ENCODE data around the gene MAP2. TPM values are rescaled to one million over a fixed set of nuclear protein-coding genes. Genes with fewer than 3 reads are reported as not detected.

MAP2 gene
- total and polyA plus RNA-seq, 4 donors: 0.70 to 4.2 (median 1.9) TPM

DNA sequence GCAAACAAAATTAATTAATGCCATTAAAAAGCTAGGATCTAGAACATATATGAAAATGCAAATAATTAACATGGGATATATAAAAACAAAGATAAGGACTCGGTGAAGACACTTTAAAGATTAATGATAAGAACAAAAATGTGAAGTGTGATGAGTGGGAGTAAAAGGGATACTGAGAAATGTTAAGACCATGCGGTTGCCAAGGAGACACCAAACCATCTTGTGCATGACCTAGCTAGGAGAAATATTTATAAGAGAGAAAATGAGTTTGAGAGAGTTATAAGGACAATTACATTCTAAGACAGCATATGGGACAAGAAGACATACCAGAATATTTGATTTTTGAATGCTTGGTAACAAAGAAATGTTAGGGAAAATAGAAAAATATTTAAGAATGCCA is 25.4 kb upstream of the MAP2 start:
- no peaks in the 10 kb centered on the region for H3K36me3 ChIP-seq (ENCODE audit: control insufficient read depth in 4 of 4, insufficient read depth in 3 of 4, low read depth in 1 of 4, low read length in 3 of 4)
- H3K9me3 ChIP-seq (ENCODE audit: control insufficient read depth in 4 of 4, low read length in 3 of 4): no peaks in the 10 kb centered on the region
- no peak overlapping the region for H3K27ac ChIP-seq (ENCODE audit: low read depth in 1 of 2, low read length in 2 of 2)
- no peak for TF ChIP-seq JUND (IDR thresholded peaks at IDR 0.05)
- TF ChIP-seq RAD21 (IDR thresholded peaks at IDR 0.05): no peak
- TF ChIP-seq YY1 (IDR thresholded peaks at IDR 0.05): no peak
- no peak for TF ChIP-seq GABPA (IDR thresholded peaks at IDR 0.05 in 1 of 2, conservative IDR thresholded peaks at IDR 0.05 in 1 of 2)
- TF ChIP-seq, protein P1, sequence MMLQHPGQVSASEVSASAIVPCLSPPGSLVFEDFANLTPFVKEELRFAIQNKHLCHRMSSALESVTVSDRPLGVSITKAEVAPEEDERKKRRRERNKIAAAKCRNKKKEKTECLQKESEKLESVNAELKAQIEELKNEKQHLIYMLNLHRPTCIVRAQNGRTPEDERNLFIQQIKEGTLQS (IDR thresholded peaks at IDR 0.05): no peak
- TF ChIP-seq, protein P2, sequence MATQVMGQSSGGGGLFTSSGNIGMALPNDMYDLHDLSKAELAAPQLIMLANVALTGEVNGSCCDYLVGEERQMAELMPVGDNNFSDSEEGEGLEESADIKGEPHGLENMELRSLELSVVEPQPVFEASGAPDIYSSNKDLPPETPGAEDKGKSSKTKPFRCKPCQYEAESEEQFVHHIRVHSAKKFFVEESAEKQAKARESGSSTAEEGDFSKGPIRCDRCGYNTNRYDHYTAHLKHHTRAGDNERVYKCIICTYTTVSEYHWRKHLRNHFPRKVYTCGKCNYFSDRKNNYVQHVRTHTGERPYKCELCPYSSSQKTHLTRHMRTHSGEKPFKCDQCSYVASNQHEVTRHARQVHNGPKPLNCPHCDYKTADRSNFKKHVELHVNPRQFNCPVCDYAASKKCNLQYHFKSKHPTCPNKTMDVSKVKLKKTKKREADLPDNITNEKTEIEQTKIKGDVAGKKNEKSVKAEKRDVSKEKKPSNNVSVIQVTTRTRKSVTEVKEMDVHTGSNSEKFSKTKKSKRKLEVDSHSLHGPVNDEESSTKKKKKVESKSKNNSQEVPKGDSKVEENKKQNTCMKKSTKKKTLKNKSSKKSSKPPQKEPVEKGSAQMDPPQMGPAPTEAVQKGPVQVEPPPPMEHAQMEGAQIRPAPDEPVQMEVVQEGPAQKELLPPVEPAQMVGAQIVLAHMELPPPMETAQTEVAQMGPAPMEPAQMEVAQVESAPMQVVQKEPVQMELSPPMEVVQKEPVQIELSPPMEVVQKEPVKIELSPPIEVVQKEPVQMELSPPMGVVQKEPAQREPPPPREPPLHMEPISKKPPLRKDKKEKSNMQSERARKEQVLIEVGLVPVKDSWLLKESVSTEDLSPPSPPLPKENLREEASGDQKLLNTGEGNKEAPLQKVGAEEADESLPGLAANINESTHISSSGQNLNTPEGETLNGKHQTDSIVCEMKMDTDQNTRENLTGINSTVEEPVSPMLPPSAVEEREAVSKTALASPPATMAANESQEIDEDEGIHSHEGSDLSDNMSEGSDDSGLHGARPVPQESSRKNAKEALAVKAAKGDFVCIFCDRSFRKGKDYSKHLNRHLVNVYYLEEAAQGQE (IDR thresholded peaks at IDR 0.05): no peak
- TF ChIP-seq RXRA (IDR thresholded peaks at IDR 0.05): no peak
- WGBS: 61% methylated on average over 2 of the region's 2 CpGs
- no peak overlapping the region for H3K4me3 ChIP-seq (ENCODE audit: low read depth in 1 of 3, low read length in 3 of 3)
- no peak overlapping the region for H3K9ac ChIP-seq (ENCODE audit: low read depth in 1 of 2, low read length in 2 of 2)
- DNase-seq (ENCODE audit: low spot score): no peak
- no peaks in the 10 kb centered on the region for H3K4me1 ChIP-seq (ENCODE audit: control insufficient read depth in 4 of 4, insufficient read depth in 4 of 4, low read length in 3 of 4)
- no peaks in the 10 kb centered on the region for H3K27me3 ChIP-seq (ENCODE audit: control insufficient read depth in 4 of 4, insufficient read depth in 4 of 4, low read length in 3 of 4)

DNA sequence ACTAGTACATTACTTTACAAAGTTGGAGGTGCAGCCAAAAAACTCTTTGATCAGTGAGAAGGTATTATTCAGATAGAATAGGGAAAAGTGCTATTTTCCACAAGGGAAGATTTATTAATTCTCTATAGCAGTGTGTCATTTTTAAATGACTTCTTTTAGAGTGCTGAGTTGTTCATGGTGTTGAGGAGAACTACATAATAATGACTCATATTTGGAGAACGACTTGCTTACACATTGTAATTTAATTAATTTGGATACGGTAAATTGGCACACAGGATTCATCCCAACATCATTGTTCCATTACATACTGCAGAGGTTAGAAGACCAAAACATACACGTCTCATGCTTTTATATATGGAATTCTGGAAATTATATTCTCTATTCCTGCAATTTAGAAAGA is 22.1 kb upstream of the MAP2 start:
- WGBS: 68% methylated on average over 3 of the region's 3 CpGs
- no peaks in the 10 kb centered on the region for H3K9me3 ChIP-seq (ENCODE audit: control insufficient read depth in 4 of 4, low read length in 3 of 4)
- no peak overlapping the region for H3K9ac ChIP-seq (ENCODE audit: low read depth in 1 of 2, low read length in 2 of 2)
- H3K27me3 ChIP-seq (ENCODE audit: control insufficient read depth in 4 of 4, insufficient read depth in 4 of 4, low read length in 3 of 4): peaks cover 0 to 3% (median 0%) of the 10 kb centered on the region in 4 donors
- DNase-seq (ENCODE audit: low spot score): no peak
- TF ChIP-seq TAF1 (conservative IDR thresholded peaks at IDR 0.05) (no peak), RAD21 (IDR thresholded peaks at IDR 0.05) (no peak), NR2F2 (IDR thresholded peaks at IDR 0.05) (no peak), FOXA2 (IDR thresholded peaks at IDR 0.05) (no peak), HNF4G (IDR thresholded peaks at IDR 0.05) (no peak), HNF4A (conservative IDR thresholded peaks at IDR 0.05) (no peak), SP1 (IDR thresholded peaks at IDR 0.05) (no peak)
- TF ChIP-seq, protein P3, sequence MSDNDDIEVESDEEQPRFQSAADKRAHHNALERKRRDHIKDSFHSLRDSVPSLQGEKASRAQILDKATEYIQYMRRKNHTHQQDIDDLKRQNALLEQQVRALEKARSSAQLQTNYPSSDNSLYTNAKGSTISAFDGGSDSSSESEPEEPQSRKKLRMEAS (IDR thresholded peaks at IDR 0.05): no peak
- TF ChIP-seq, protein P2 (IDR thresholded peaks at IDR 0.05): no peak
- H3K4me1 ChIP-seq (ENCODE audit: control insufficient read depth in 4 of 4, insufficient read depth in 4 of 4, low read length in 3 of 4): no peaks in the 10 kb centered on the region
- no peaks in the 10 kb centered on the region for H3K36me3 ChIP-seq (ENCODE audit: control insufficient read depth in 4 of 4, insufficient read depth in 3 of 4, low read depth in 1 of 4, low read length in 3 of 4)
- no peak overlapping the region for H3K27ac ChIP-seq (ENCODE audit: low read depth in 1 of 2, low read length in 2 of 2)
- H3K4me3 ChIP-seq (ENCODE audit: low read depth in 1 of 3, low read length in 3 of 3): no peak overlapping the region

All from liver (tissue), 9 donors.